GM18507 (cell line): Measurements from ENCODE around the gene GALNT2.

ENCODE experiments used
- DNase-seq: peaks from one replicate; pipeline ENCODE4 v3.0.0; 2011; ENCODE audit warnings: low read depth; ENCODE audit not compliant: insufficient read length; ENCODE audit errors: extremely low spot score
- FAIRE-seq: peaks from 2 replicates; lab custom pipeline; 2011; peaks lifted over from hg19 to GRCh38; lab: Jason Lieb, UNC

The GALNT2 gene

GRCh38 chr1:230085178-230085515, 18.1 kb downstream of the GALNT2 start:
- DNase-seq (no peak), FAIRE-seq (no peak)

- FAIRE-seq (no peak), DNase-seq (no peak)
Observed at GRCh38 chr1:230086151-230086550, 19.1 kb downstream of the GALNT2 start.

- DNase-seq: no peak
- FAIRE-seq: no peak
Observed at GRCh38 chr1:230087028-230087716, 20.1 kb downstream of the GALNT2 start.

- DNase-seq: no peak
- FAIRE-seq: no peak
Observed at GRCh38 chr1:230087717-230088105, 20.7 kb downstream of the GALNT2 start.

- no peak for DNase-seq
- no peak for FAIRE-seq
Observed at GRCh38 chr1:230090194-230090711, 23.2 kb downstream of the GALNT2 start.

GRCh38 chr1:230091473-230092231, 24.6 kb downstream of the GALNT2 start:
- FAIRE-seq (no peak), DNase-seq (no peak)

GRCh38 chr1:230094746-230095145, 27.7 kb downstream of the GALNT2 start:
- DNase-seq: no peak
- FAIRE-seq: no peak

- no peak for DNase-seq
- no peak for FAIRE-seq
Observed at GRCh38 chr1:230095938-230096337, 28.9 kb downstream of the GALNT2 start.

GRCh38 chr1:230097370-230097769, 30.3 kb downstream of the GALNT2 start:
- DNase-seq (no peak), FAIRE-seq (no peak)

- FAIRE-seq (no peak), DNase-seq (no peak)
Observed at GRCh38 chr1:230098723-230099122, 31.7 kb downstream of the GALNT2 start.

GRCh38 chr1:230099465-230099864, 32.4 kb downstream of the GALNT2 start:
- FAIRE-seq: no peak
- no peak for DNase-seq

GRCh38 chr1:230100932-230101331, 33.9 kb downstream of the GALNT2 start:
- no peak for FAIRE-seq
- DNase-seq: no peak

- DNase-seq: no peak
- FAIRE-seq: no peak
Observed at GRCh38 chr1:230101556-230101955, 34.5 kb downstream of the GALNT2 start.

- DNase-seq: no peak
- no peak for FAIRE-seq
Observed at GRCh38 chr1:230102046-230102445, 35.0 kb downstream of the GALNT2 start.

GRCh38 chr1:230102472-230102871, 35.4 kb downstream of the GALNT2 start:
- FAIRE-seq (no peak), DNase-seq (no peak)

GRCh38 chr1:230103306-230104173, 36.5 kb downstream of the GALNT2 start:
- DNase-seq: no peak
- FAIRE-seq: no peak

- FAIRE-seq: peak; percentile 77
- DNase-seq: no peak
Observed at GRCh38 chr1:230104395-230105244, 37.6 kb downstream of the GALNT2 start.

GRCh38 chr1:230105245-230105753, 38.3 kb downstream of the GALNT2 start:
- no peak for FAIRE-seq
- DNase-seq: no peak
